GM23338 (cell line): ENCODE measurements around the gene COA1. TPM values are rescaled to one million over a fixed set of nuclear protein-coding genes. Genes with fewer than 3 reads are reported as not detected.

Experiments used
- ATAC-seq: fragments of 200-7000 bp; cut with Tn5 transposase; 3 replicates; pipeline ENCODE4 v1.9.1; 2020
- DNase-seq: peaks from one replicate; pipeline ENCODE4 v3.0.0-alpha.2; 2015; ENCODE audit warnings: low spot score
- H2AFZ ChIP-seq: fragments of 200-600 bp; sonication (generic); 2 replicates; pipeline ENCODE4 v1.8.0; 2016; ENCODE audit warnings: antibody characterized with exemption, mild to moderate bottlenecking, moderate library complexity
- H3F3A ChIP-seq: fragments of 200-600 bp; sonication (generic); replicated peaks from 2 replicates; pipeline ENCODE4 v1.8.0; 2017; ENCODE audit warnings: antibody characterized with exemption, mixed run types, low read depth
- H3K27ac ChIP-seq: fragments of 200-600 bp; sonication (generic); 2 replicates; pipeline ENCODE4 v1.6.1; 2016; ENCODE audit warnings: low read depth
- H3K27me3 ChIP-seq: fragments of 200-600 bp; sonication (generic); 2 replicates; pipeline ENCODE4 v1.8.0; 2016; ENCODE audit warnings: mild to moderate bottlenecking, mixed run types, moderate library complexity; ENCODE audit not compliant: insufficient read depth
- H3K36me3 ChIP-seq: fragments of 200-600 bp; sonication (generic); 2 replicates; pipeline ENCODE4 v1.8.0; 2016; ENCODE audit warnings: mild to moderate bottlenecking; ENCODE audit not compliant: insufficient read depth
- H3K4me1 ChIP-seq: fragments of 200-600 bp; sonication (generic); 2 replicates; pipeline ENCODE4 v1.8.0; 2016; ENCODE audit warnings: mild to moderate bottlenecking, moderate library complexity; ENCODE audit not compliant: insufficient read depth
- H3K4me2 ChIP-seq: fragments of 200-600 bp; sonication (generic); 2 replicates; pipeline ENCODE4 v1.7.1; 2017; ENCODE audit warnings: mixed run types
- H3K4me3 ChIP-seq: fragments of 200-600 bp; sonication (generic); 2 replicates; pipeline ENCODE4 v1.6.1; 2016; ENCODE audit warnings: mixed run types
- H3K79me2 ChIP-seq: fragments of 200-600 bp; sonication (generic); replicated peaks from 2 replicates; pipeline ENCODE4 v1.8.0; 2017; ENCODE audit warnings: mild to moderate bottlenecking; ENCODE audit not compliant: insufficient read depth
- H3K9me2 ChIP-seq: fragments of 200-600 bp; sonication (generic); 2 replicates; pipeline ENCODE4 v1.8.0; 2017; ENCODE audit not compliant: insufficient read depth
- H4K20me1 ChIP-seq: fragments of 200-600 bp; sonication (generic); replicated peaks from 2 replicates; pipeline ENCODE4 v1.8.0; 2017; ENCODE audit warnings: mild to moderate bottlenecking; ENCODE audit not compliant: insufficient read depth
- H3K27ac Mint-ChIP-seq: 2 replicates; pipeline ENCODE4 v1.8.0; 2020; ENCODE audit warnings: inconsistent platforms, mild to moderate bottlenecking, moderate library complexity, mixed read lengths
- H3K27me3 Mint-ChIP-seq: 3 replicates; pipeline ENCODE4 v1.8.0; 2022; ENCODE audit warnings: low read depth, mild to moderate bottlenecking, moderate library complexity, mixed read lengths, inconsistent platforms; ENCODE audit not compliant: insufficient read depth, poor library complexity
- H3K36me3 Mint-ChIP-seq: 3 replicates; pipeline ENCODE4 v1.8.0; 2021; ENCODE audit warnings: low read depth, mild to moderate bottlenecking, inconsistent platforms, moderate library complexity, mixed read lengths
- H3K4me1 Mint-ChIP-seq: 3 replicates; pipeline ENCODE4 v1.8.0; 2020; ENCODE audit warnings: mild to moderate bottlenecking, inconsistent platforms, mixed read lengths
- H3K4me3 Mint-ChIP-seq: 3 replicates; pipeline ENCODE4 v1.8.0; 2021; ENCODE audit warnings: moderate library complexity, mild to moderate bottlenecking, inconsistent platforms, mixed read lengths
- H3K9me3 Mint-ChIP-seq: 3 replicates; pipeline ENCODE4 v1.8.0; 2020; ENCODE audit warnings: moderate library complexity, mild to moderate bottlenecking, inconsistent platforms, mixed read lengths
- CREB1 ChIP-seq: fragments of 250-450 bp; sonication (Bioruptor Pico); IDR thresholded peaks from 2 replicates; pipeline ENCODE4 v1.5.0; 2020; ENCODE audit warnings: low read depth, mild to moderate bottlenecking, moderate library complexity
- EZH2 ChIP-seq: fragments of 200-600 bp; sonication (generic); IDR thresholded peaks from one replicate; pipeline ENCODE4 v1.8.0; 2017; ENCODE audit warnings: antibody characterized with exemption, mild to moderate bottlenecking, low read depth; ENCODE audit not compliant: unreplicated experiment
- EZH2phosphoT487 ChIP-seq: fragments of 200-600 bp; sonication (generic); IDR thresholded peaks from one replicate; pipeline ENCODE4 v1.8.1; 2018; ENCODE audit warnings: antibody characterized with exemption; ENCODE audit not compliant: unreplicated experiment
- JUNB ChIP-seq: IDR thresholded peaks from one replicate; pipeline ENCODE4 v1.6.1; 2016; ENCODE audit warnings: antibody characterized with exemption; ENCODE audit not compliant: unreplicated experiment
- NANOG ChIP-seq: IDR thresholded peaks from 2 replicates; pipeline ENCODE4 v1.6.1; 2016; ENCODE audit warnings: antibody characterized with exemption, borderline replicate concordance
- POLR2AphosphoS5 ChIP-seq: IDR thresholded peaks from 2 replicates; pipeline ENCODE4 v1.6.1; 2016; ENCODE audit warnings: antibody characterized with exemption, low read depth
- STAT1 ChIP-seq: IDR thresholded peaks from one replicate; pipeline ENCODE4 v1.6.1; 2016; ENCODE audit warnings: antibody characterized with exemption; ENCODE audit not compliant: unreplicated experiment
- ZNF114 ChIP-seq: fragments of 250-450 bp; sonication (Bioruptor Pico); IDR thresholded peaks from 2 replicates; pipeline ENCODE4 v1.5.0; 2020; ENCODE audit warnings: mild to moderate bottlenecking, moderate library complexity
- ZNF331 ChIP-seq: fragments of 250-450 bp; sonication (Bioruptor Pico); IDR thresholded peaks from 2 replicates; pipeline ENCODE4 v1.5.0; 2020; ENCODE audit warnings: low read depth, mild to moderate bottlenecking, moderate library complexity
- polyA plus RNA-seq: library from polyadenylated mRNA; unstranded; fragments of >200 nt; fragmentation: Nextera tagmentation; extraction: Ambion mirVana; gene quantifications from 2 replicates; pipeline ENCODE4 v1.2.1, GENCODE V29; 2016
- total RNA-seq: library from RNA; depleted of rRNA; stranded (reverse); fragments of >200 nt; shearing (Covaris generic); gene quantifications from 2 replicates; pipeline ENCODE4 v1.2.3, GENCODE V29; 2014
- TF ChIP-seq, protein P1 (sequence below): IDR thresholded peaks from one replicate; pipeline ENCODE4 v1.6.1; 2018; ENCODE audit warnings: antibody characterized with exemption; ENCODE audit not compliant: unreplicated experiment
- TF ChIP-seq, protein P2 (sequence below): IDR thresholded peaks from 2 replicates; pipeline ENCODE4 v1.6.1; 2016; ENCODE audit warnings: antibody characterized with exemption
- TF ChIP-seq, protein P3 (sequence below): fragments of 250-450 bp; sonication (Bioruptor Pico); IDR thresholded peaks from 2 replicates; pipeline ENCODE4 v1.5.0; 2020; ENCODE audit warnings: mild to moderate bottlenecking, moderate library complexity
- TF ChIP-seq, protein P4 (sequence below), 2 experiments: fragments of 200-600 bp in 1 of 2; sonication (generic) in 1 of 2; conservative IDR thresholded peaks; 2 replicates each; pipeline versions ENCODE4 v1.5.1 to v1.6.1; 2016 to 2017; ENCODE audit warnings: antibody characterized with exemption in 2 of 2, low read depth in 2 of 2, mild to moderate bottlenecking in 2 of 2, moderate library complexity in 1 of 2

The COA1 gene
- total and polyA plus RNA-seq, 2 experiments from 2014 or later: 156 to 158 TPM

DNA sequence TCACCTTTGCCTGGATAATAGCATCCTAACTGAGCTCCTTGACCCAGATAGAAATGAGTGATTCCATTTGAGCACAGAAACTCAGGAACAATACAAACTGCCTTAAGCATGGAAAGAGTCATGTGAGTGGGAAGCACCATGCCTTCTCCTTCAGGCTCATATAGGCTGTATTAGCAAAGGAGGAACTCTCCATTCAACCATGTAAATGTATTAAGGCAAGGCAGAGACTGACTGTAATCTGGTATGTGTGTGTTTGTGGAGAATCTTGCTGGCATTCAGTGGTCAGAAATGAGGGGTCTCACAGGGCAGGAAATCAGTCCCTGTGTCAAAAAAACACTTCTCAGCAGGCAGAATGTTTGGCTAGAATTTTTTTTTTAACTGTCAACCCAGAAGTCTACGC, 40.2 kb downstream of the COA1 start:
- no peak for ATAC-seq
- H3K27ac Mint-ChIP-seq: no peak overlapping the region

More for the DNA sequence above, 40.2 kb downstream of the COA1 start:
- H2AFZ ChIP-seq: no peak overlapping the region
- no peaks in the 10 kb centered on the region for H3F3A ChIP-seq
- H3K79me2 ChIP-seq: peaks cover 98% of the 10 kb centered on the region
- peaks cover 30% of the 10 kb centered on the region for H4K20me1 ChIP-seq
- no peaks in the 10 kb centered on the region for H3K27me3 Mint-ChIP-seq
- H3K4me1 ChIP-seq: peaks cover 11% of the 10 kb centered on the region
- H3K36me3 Mint-ChIP-seq: peaks cover 29% of the 10 kb centered on the region
- H3K27ac ChIP-seq: no peak overlapping the region
- TF ChIP-seq ZNF331 (CRISPR knock-in tag) (no peak), ZNF114 (CRISPR knock-in tag) (no peak), NANOG (no peak), STAT1 (no peak), CREB1 (CRISPR knock-in tag) (no peak), JUNB (no peak), EZH2phosphoT487 (no peak), EZH2 (no peak), POLR2AphosphoS5 (no peak)
- TF ChIP-seq, protein P1, sequence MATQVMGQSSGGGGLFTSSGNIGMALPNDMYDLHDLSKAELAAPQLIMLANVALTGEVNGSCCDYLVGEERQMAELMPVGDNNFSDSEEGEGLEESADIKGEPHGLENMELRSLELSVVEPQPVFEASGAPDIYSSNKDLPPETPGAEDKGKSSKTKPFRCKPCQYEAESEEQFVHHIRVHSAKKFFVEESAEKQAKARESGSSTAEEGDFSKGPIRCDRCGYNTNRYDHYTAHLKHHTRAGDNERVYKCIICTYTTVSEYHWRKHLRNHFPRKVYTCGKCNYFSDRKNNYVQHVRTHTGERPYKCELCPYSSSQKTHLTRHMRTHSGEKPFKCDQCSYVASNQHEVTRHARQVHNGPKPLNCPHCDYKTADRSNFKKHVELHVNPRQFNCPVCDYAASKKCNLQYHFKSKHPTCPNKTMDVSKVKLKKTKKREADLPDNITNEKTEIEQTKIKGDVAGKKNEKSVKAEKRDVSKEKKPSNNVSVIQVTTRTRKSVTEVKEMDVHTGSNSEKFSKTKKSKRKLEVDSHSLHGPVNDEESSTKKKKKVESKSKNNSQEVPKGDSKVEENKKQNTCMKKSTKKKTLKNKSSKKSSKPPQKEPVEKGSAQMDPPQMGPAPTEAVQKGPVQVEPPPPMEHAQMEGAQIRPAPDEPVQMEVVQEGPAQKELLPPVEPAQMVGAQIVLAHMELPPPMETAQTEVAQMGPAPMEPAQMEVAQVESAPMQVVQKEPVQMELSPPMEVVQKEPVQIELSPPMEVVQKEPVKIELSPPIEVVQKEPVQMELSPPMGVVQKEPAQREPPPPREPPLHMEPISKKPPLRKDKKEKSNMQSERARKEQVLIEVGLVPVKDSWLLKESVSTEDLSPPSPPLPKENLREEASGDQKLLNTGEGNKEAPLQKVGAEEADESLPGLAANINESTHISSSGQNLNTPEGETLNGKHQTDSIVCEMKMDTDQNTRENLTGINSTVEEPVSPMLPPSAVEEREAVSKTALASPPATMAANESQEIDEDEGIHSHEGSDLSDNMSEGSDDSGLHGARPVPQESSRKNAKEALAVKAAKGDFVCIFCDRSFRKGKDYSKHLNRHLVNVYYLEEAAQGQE: no peak
- TF ChIP-seq, protein P2, sequence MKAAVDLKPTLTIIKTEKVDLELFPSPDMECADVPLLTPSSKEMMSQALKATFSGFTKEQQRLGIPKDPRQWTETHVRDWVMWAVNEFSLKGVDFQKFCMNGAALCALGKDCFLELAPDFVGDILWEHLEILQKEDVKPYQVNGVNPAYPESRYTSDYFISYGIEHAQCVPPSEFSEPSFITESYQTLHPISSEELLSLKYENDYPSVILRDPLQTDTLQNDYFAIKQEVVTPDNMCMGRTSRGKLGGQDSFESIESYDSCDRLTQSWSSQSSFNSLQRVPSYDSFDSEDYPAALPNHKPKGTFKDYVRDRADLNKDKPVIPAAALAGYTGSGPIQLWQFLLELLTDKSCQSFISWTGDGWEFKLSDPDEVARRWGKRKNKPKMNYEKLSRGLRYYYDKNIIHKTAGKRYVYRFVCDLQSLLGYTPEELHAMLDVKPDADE: no peak
- TF ChIP-seq, protein P3, sequence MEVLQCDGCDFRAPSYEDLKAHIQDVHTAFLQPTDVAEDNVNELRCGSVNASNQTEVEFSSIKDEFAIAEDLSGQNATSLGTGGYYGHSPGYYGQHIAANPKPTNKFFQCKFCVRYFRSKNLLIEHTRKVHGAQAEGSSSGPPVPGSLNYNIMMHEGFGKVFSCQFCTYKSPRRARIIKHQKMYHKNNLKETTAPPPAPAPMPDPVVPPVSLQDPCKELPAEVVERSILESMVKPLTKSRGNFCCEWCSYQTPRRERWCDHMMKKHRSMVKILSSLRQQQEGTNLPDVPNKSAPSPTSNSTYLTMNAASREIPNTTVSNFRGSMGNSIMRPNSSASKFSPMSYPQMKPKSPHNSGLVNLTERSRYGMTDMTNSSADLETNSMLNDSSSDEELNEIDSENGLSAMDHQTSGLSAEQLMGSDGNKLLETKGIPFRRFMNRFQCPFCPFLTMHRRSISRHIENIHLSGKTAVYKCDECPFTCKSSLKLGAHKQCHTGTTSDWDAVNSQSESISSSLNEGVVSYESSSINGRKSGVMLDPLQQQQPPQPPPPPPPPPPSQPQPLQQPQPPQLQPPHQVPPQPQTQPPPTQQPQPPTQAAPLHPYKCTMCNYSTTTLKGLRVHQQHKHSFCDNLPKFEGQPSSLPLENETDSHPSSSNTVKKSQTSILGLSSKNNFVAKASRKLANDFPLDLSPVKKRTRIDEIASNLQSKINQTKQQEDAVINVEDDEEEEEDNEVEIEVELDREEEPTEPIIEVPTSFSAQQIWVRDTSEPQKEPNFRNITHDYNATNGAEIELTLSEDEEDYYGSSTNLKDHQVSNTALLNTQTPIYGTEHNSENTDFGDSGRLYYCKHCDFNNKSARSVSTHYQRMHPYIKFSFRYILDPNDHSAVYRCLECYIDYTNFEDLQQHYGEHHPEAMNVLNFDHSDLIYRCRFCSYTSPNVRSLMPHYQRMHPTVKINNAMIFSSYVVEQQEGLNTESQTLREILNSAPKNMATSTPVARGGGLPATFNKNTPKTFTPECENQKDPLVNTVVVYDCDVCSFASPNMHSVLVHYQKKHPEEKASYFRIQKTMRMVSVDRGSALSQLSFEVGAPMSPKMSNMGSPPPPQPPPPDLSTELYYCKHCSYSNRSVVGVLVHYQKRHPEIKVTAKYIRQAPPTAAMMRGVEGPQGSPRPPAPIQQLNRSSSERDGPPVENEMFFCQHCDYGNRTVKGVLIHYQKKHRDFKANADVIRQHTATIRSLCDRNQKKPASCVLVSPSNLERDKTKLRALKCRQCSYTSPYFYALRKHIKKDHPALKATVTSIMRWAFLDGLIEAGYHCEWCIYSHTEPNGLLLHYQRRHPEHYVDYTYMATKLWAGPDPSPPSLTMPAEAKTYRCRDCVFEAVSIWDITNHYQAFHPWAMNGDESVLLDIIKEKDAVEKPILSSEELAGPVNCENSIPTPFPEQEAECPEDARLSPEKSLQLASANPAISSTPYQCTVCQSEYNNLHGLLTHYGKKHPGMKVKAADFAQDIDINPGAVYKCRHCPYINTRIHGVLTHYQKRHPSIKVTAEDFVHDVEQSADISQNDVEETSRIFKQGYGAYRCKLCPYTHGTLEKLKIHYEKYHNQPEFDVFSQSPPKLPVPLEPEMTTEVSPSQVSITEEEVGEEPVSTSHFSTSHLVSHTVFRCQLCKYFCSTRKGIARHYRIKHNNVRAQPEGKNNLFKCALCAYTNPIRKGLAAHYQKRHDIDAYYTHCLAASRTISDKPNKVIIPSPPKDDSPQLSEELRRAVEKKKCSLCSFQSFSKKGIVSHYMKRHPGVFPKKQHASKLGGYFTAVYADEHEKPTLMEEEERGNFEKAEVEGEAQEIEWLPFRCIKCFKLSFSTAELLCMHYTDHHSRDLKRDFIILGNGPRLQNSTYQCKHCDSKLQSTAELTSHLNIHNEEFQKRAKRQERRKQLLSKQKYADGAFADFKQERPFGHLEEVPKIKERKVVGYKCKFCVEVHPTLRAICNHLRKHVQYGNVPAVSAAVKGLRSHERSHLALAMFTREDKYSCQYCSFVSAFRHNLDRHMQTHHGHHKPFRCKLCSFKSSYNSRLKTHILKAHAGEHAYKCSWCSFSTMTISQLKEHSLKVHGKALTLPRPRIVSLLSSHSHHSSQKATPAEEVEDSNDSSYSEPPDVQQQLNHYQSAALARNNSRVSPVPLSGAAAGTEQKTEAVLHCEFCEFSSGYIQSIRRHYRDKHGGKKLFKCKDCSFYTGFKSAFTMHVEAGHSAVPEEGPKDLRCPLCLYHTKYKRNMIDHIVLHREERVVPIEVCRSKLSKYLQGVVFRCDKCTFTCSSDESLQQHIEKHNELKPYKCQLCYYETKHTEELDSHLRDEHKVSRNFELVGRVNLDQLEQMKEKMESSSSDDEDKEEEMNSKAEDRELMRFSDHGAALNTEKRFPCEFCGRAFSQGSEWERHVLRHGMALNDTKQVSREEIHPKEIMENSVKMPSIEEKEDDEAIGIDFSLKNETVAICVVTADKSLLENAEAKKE (CRISPR knock-in tag): no peak
- TF ChIP-seq, protein P4, sequence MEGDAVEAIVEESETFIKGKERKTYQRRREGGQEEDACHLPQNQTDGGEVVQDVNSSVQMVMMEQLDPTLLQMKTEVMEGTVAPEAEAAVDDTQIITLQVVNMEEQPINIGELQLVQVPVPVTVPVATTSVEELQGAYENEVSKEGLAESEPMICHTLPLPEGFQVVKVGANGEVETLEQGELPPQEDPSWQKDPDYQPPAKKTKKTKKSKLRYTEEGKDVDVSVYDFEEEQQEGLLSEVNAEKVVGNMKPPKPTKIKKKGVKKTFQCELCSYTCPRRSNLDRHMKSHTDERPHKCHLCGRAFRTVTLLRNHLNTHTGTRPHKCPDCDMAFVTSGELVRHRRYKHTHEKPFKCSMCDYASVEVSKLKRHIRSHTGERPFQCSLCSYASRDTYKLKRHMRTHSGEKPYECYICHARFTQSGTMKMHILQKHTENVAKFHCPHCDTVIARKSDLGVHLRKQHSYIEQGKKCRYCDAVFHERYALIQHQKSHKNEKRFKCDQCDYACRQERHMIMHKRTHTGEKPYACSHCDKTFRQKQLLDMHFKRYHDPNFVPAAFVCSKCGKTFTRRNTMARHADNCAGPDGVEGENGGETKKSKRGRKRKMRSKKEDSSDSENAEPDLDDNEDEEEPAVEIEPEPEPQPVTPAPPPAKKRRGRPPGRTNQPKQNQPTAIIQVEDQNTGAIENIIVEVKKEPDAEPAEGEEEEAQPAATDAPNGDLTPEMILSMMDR (conservative IDR thresholded peaks at IDR 0.05; ENCODE audit: low read depth in 2 of 2): no peak
- H3K9me2 ChIP-seq: no peaks in the 10 kb centered on the region
- H3K9me3 Mint-ChIP-seq: peaks cover 15% of the 10 kb centered on the region
- H3K4me3 Mint-ChIP-seq: no peak overlapping the region
- no peak for DNase-seq
- H3K36me3 ChIP-seq: no peaks in the 10 kb centered on the region
- H3K4me2 ChIP-seq: no peak overlapping the region
- H3K4me3 ChIP-seq: no peak overlapping the region
- H3K27me3 ChIP-seq: no peaks in the 10 kb centered on the region
- peaks cover 10% of the 10 kb centered on the region; the same call in 2 of the 3 replicates for H3K4me1 Mint-ChIP-seq
